ENCODE measurements around the gene NHSL2. TPM values are rescaled to one million over a fixed set of nuclear protein-coding genes. Genes with fewer than 3 reads are reported as not detected.

Gene NHSL2
- total RNA-seq, 1 experiment from 2014 or later, result 0.36 TPM

DNA sequence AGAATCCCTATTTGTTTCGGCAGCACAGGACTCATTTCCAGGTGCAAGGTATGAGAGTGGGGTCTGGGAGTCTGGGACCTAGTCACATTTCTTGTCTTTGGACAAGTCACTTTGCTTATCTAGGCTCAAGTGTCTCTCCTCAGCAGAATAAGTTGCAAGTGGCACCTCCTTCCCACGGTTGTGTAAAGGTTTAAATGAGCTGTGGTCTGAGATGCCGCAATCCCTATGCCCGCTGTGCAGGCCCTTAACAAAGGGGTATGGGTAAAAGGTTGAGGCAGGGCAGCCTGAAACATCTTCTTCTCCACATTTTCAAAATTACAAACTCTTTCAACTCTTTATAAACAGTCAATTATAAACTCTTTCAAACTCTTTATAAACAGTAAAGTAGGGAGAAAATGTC is 127.4 kb downstream of the NHSL2 start:
- no peaks in the 10 kb centered on the region for H3K27me3 ChIP-seq (ENCODE audit: control insufficient read depth, insufficient read depth, low read length)
- no TSS peak for BruUV-seq (replicated peaks)

DNA sequence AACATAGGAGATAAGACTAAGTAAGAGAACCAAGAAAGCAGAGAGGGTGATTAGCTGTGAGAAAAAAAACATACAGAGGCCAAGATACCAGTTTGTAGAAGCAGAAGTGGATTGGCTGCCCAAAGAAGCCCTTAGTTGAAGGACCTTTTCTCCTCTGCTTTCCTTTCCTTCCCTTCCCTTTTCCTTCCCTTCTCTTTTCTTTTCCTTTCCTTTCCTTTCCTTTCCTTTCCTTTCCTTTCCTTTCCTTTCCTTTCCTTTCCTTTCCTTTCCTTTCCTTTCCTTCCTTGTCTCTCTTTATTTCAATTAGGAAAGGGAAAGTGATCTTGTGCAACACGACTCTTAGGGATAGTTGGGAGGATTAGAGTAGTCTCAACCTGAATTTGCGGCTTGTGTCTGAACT is 128.2 kb downstream of the NHSL2 start:
- Histone ChIP-seq H3K27ac (ENCODE audit: low read length) (no peak overlapping the region), H3K36me3 (ENCODE audit: control insufficient read depth, insufficient read depth, low read length) (no peaks in the 10 kb centered on the region), H3K27me3 (ENCODE audit: control insufficient read depth, insufficient read depth, low read length) (no peaks in the 10 kb centered on the region), H3K4me3 (ENCODE audit: low read depth in 2 of 2, low read length in 2 of 2) (no peak overlapping the region), H3K9me3 (ENCODE audit: control insufficient read depth, insufficient read depth, low read depth, low read length) (no peaks in the 10 kb centered on the region), H3K4me1 (ENCODE audit: control insufficient read depth, insufficient read depth, low read length) (no peaks in the 10 kb centered on the region)
- ChIA-PET CTCF (no interaction called here), POLR2A (no interaction called here)
- DNase-seq (ENCODE audit: low read depth, low spot score), result no peak
- no TSS peak for BruUV-seq (replicated peaks)
- no peak for ATAC-seq
- in situ Hi-C loops (cut with HindIII; ENCODE audit: low pct_unique_long_range_greater_than_20kb, low sequenced_read_pairs) (no loop called here), intact Hi-C loops (cut with micrococcal nuclease; ENCODE audit: unreplicated experiment) (no loop called here)
- TF ChIP-seq, protein P1, sequence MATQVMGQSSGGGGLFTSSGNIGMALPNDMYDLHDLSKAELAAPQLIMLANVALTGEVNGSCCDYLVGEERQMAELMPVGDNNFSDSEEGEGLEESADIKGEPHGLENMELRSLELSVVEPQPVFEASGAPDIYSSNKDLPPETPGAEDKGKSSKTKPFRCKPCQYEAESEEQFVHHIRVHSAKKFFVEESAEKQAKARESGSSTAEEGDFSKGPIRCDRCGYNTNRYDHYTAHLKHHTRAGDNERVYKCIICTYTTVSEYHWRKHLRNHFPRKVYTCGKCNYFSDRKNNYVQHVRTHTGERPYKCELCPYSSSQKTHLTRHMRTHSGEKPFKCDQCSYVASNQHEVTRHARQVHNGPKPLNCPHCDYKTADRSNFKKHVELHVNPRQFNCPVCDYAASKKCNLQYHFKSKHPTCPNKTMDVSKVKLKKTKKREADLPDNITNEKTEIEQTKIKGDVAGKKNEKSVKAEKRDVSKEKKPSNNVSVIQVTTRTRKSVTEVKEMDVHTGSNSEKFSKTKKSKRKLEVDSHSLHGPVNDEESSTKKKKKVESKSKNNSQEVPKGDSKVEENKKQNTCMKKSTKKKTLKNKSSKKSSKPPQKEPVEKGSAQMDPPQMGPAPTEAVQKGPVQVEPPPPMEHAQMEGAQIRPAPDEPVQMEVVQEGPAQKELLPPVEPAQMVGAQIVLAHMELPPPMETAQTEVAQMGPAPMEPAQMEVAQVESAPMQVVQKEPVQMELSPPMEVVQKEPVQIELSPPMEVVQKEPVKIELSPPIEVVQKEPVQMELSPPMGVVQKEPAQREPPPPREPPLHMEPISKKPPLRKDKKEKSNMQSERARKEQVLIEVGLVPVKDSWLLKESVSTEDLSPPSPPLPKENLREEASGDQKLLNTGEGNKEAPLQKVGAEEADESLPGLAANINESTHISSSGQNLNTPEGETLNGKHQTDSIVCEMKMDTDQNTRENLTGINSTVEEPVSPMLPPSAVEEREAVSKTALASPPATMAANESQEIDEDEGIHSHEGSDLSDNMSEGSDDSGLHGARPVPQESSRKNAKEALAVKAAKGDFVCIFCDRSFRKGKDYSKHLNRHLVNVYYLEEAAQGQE (IDR thresholded peaks at IDR 0.05; ENCODE audit: insufficient read depth in 1 of 2, low read depth in 2 of 2, low read length in 1 of 2), result no peak
- TF ChIP-seq, protein P2, sequence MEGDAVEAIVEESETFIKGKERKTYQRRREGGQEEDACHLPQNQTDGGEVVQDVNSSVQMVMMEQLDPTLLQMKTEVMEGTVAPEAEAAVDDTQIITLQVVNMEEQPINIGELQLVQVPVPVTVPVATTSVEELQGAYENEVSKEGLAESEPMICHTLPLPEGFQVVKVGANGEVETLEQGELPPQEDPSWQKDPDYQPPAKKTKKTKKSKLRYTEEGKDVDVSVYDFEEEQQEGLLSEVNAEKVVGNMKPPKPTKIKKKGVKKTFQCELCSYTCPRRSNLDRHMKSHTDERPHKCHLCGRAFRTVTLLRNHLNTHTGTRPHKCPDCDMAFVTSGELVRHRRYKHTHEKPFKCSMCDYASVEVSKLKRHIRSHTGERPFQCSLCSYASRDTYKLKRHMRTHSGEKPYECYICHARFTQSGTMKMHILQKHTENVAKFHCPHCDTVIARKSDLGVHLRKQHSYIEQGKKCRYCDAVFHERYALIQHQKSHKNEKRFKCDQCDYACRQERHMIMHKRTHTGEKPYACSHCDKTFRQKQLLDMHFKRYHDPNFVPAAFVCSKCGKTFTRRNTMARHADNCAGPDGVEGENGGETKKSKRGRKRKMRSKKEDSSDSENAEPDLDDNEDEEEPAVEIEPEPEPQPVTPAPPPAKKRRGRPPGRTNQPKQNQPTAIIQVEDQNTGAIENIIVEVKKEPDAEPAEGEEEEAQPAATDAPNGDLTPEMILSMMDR (IDR thresholded peaks at IDR 0.05), result no peak

More for the DNA sequence above, 127.4 kb downstream of the NHSL2 start:
- POLR2A ChIA-PET, result no interaction called here
- TF ChIP-seq, protein P2 (IDR thresholded peaks at IDR 0.05), result no peak
- TF ChIP-seq TCF7L2 (IDR thresholded peaks at IDR 0.05; ENCODE audit: low read depth, low read length) (no peak), POLR2AphosphoS5 (IDR thresholded peaks at IDR 0.05; ENCODE audit: low read depth, low read length) (no peak), SIN3A (IDR thresholded peaks at IDR 0.05; ENCODE audit: borderline replicate concordance, insufficient read depth, low read depth, low read length) (no peak)
- TF ChIP-seq, protein P1 (IDR thresholded peaks at IDR 0.05; ENCODE audit: insufficient read depth in 1 of 2, low read depth in 2 of 2, low read length in 1 of 2), result no peak
- intact Hi-C loops (cut with micrococcal nuclease; ENCODE audit: unreplicated experiment) (no loop called here), in situ Hi-C loops (cut with HindIII; ENCODE audit: low pct_unique_long_range_greater_than_20kb, low sequenced_read_pairs) (no loop called here)
- no peak overlapping the region for H3K4me3 ChIP-seq (ENCODE audit: low read depth in 2 of 2, low read length in 2 of 2)
- ATAC-seq, result no peak
- DNase-seq (ENCODE audit: low read depth, low spot score), result no peak
- H3K27ac ChIP-seq (ENCODE audit: low read length), result no peak overlapping the region
- CTCF ChIA-PET, result no interaction called here
- H3K4me1 ChIP-seq (ENCODE audit: control insufficient read depth, insufficient read depth, low read length), result no peaks in the 10 kb centered on the region
- H3K36me3 ChIP-seq (ENCODE audit: control insufficient read depth, insufficient read depth, low read length), result no peaks in the 10 kb centered on the region
- H3K9me3 ChIP-seq (ENCODE audit: control insufficient read depth, insufficient read depth, low read depth, low read length), result no peaks in the 10 kb centered on the region

Measured in Panc1 (cell line).